ENCODE data around the gene ZRANB1.
"Not testable (repeated sequence)": the region's sequence is repeated elsewhere in the genome, so short reads cannot be mapped to it uniquely, and the experiment has no call there.

The ZRANB1 gene

GRCh38 chr10:124971276-124971675 lies 29.4 kb downstream of the ZRANB1 start:
- no peak for DNase-seq

- DNase-seq, result no peak
These were observed 30.7 kb downstream of the ZRANB1 start for GRCh38 chr10:124972637-124973036.

- no peak for DNase-seq
These were observed 32.2 kb downstream of the ZRANB1 start for GRCh38 chr10:124974131-124974530.

- DNase-seq, result no peak
These were observed 34.1 kb downstream of the ZRANB1 start for GRCh38 chr10:124975977-124976514.

GRCh38 chr10:124977161-124977560 lies 35.2 kb downstream of the ZRANB1 start:
- DNase-seq, result no peak

GRCh38 chr10:124977648-124978375 lies 35.9 kb downstream of the ZRANB1 start:
- DNase-seq, result no peak

GRCh38 chr10:124978376-124978725 lies 36.4 kb downstream of the ZRANB1 start:
- no peak for DNase-seq

- DNase-seq, result no peak
These were observed 41.4 kb downstream of the ZRANB1 start for GRCh38 chr10:124983321-124983720.

GRCh38 chr10:124984376-124984775 lies 42.5 kb downstream of the ZRANB1 start:
- no peak for DNase-seq

GRCh38 chr10:124985162-124985561 lies 43.2 kb downstream of the ZRANB1 start:
- DNase-seq, result no peak

- DNase-seq, result no peak
These were observed 45.9 kb downstream of the ZRANB1 start for GRCh38 chr10:124987788-124988187.

- not testable (repeated sequence) for DNase-seq
These were observed 46.8 kb downstream of the ZRANB1 start for GRCh38 chr10:124988753-124989152.

GRCh38 chr10:124989526-124989925 lies 47.6 kb downstream of the ZRANB1 start:
- no peak for DNase-seq

- DNase-seq, result no peak
These were observed 49.0 kb downstream of the ZRANB1 start for GRCh38 chr10:124990671-124991625.

- no peak for DNase-seq
These were observed 49.9 kb downstream of the ZRANB1 start for GRCh38 chr10:124991835-124992234.

GRCh38 chr10:124992462-124993344 lies 50.8 kb downstream of the ZRANB1 start:
- no peak for DNase-seq

GRCh38 chr10:124993345-124993708 lies 51.4 kb downstream of the ZRANB1 start:
- no peak for DNase-seq

GRCh38 chr10:124993736-124994451 lies 52.0 kb downstream of the ZRANB1 start:
- DNase-seq, result no peak

GRCh38 chr10:124994573-124995473 lies 52.9 kb downstream of the ZRANB1 start:
- no peak for DNase-seq

GRCh38 chr10:124995605-124996004 lies 53.7 kb downstream of the ZRANB1 start:
- DNase-seq, result no peak

All from activated CD4-positive, alpha-beta T cell treated with anti-CD3 and anti-CD28 coated beads, Interleukin-2, amount 50 U/mL, for 1 hour (primary cell).